ENCODE results near the gene KCNQ2.

- no peak for TF ChIP-seq CTCF (IDR thresholded peaks at IDR 0.05 in 2 of 3, conservative IDR thresholded peaks at IDR 0.05 in 1 of 3; ENCODE audit: borderline replicate concordance in 1 of 3, insufficient read depth in 1 of 3, low read depth in 2 of 3, low read length in 2 of 3)
- TF ChIP-seq EZH2 (IDR thresholded peaks at IDR 0.05), result no peak
- no peak for TF ChIP-seq ELF1 (IDR thresholded peaks at IDR 0.05; ENCODE audit: borderline replicate concordance, low read depth)
- TF ChIP-seq YY1 (IDR thresholded peaks at IDR 0.05; ENCODE audit: extremely low read depth, insufficient replicate concordance, low read depth, low read length), result no peak
- no peak for TF ChIP-seq JUND (IDR thresholded peaks at IDR 0.05)
- TF ChIP-seq SRF (IDR thresholded peaks at IDR 0.05; ENCODE audit: low read depth), result no peak
- no peak for TF ChIP-seq ZBTB33 (IDR thresholded peaks at IDR 0.05; ENCODE audit: extremely low read depth, insufficient replicate concordance, low read length)
- TF ChIP-seq POLR2A (IDR thresholded peaks at IDR 0.05; ENCODE audit: borderline replicate concordance, extremely low read depth, insufficient read depth, insufficient read length), result no peak
- TF ChIP-seq RAD21 (IDR thresholded peaks at IDR 0.05; ENCODE audit: low read depth), result no peak
- TF ChIP-seq POLR2AphosphoS5 (IDR thresholded peaks at IDR 0.05; ENCODE audit: low read depth, low read length), result no peak
- no peak for TF ChIP-seq EZH2phosphoT487 (IDR thresholded peaks at IDR 0.05; ENCODE audit: borderline replicate concordance)
- TF ChIP-seq REST (IDR thresholded peaks at IDR 0.05; ENCODE audit: low read depth), result no peak
- TF ChIP-seq EGR1 (IDR thresholded peaks at IDR 0.05; ENCODE audit: low read depth), result no peak
- no peak for TF ChIP-seq MAX (IDR thresholded peaks at IDR 0.05)
Observed at GRCh38 chr20:63387393-63387792, 85.1 kb downstream of the KCNQ2 start.

Data from HCT116 (cell line).